ENCODE measurements around the gene NEK5. TPM values are rescaled to one million over a fixed set of nuclear protein-coding genes. Genes with fewer than 3 reads are reported as not detected.

Gene NEK5
- total RNA-seq, 1 donor from 2014 or later, result 4.3 TPM

GRCh38 chr13:52011632-52012511, 117.0 kb downstream of the NEK5 start, which contains the start of gene ALG11:
ALG11 (plus strand) TSS chr13:52012398; CDS start chr13:52012419, 21 bp downstream.
- peaks cover 7% of the 10 kb centered on the region for H3K9me3 Mint-ChIP-seq
- peak; percentile 95 to 100 for DNase-seq (ENCODE audit: low spot score in 2 of 2, unreplicated experiment in 2 of 2)
- peaks cover 41% of the 10 kb centered on the region for H3K4me1 Mint-ChIP-seq
- TF ChIP-seq, protein P1, sequence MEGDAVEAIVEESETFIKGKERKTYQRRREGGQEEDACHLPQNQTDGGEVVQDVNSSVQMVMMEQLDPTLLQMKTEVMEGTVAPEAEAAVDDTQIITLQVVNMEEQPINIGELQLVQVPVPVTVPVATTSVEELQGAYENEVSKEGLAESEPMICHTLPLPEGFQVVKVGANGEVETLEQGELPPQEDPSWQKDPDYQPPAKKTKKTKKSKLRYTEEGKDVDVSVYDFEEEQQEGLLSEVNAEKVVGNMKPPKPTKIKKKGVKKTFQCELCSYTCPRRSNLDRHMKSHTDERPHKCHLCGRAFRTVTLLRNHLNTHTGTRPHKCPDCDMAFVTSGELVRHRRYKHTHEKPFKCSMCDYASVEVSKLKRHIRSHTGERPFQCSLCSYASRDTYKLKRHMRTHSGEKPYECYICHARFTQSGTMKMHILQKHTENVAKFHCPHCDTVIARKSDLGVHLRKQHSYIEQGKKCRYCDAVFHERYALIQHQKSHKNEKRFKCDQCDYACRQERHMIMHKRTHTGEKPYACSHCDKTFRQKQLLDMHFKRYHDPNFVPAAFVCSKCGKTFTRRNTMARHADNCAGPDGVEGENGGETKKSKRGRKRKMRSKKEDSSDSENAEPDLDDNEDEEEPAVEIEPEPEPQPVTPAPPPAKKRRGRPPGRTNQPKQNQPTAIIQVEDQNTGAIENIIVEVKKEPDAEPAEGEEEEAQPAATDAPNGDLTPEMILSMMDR (IDR thresholded peaks at IDR 0.05; ENCODE audit: unreplicated experiment), result no peak
- peaks cover 26% of the 10 kb centered on the region for H3K36me3 Mint-ChIP-seq
- H3K27ac Mint-ChIP-seq, result peak within 1 kb of the TSS; percentile 98
- H3K4me3 Mint-ChIP-seq, result peak within 1 kb of the TSS; percentile 95
- no peaks in the 10 kb centered on the region for H3K27me3 Mint-ChIP-seq (ENCODE audit: low read depth)

DNA sequence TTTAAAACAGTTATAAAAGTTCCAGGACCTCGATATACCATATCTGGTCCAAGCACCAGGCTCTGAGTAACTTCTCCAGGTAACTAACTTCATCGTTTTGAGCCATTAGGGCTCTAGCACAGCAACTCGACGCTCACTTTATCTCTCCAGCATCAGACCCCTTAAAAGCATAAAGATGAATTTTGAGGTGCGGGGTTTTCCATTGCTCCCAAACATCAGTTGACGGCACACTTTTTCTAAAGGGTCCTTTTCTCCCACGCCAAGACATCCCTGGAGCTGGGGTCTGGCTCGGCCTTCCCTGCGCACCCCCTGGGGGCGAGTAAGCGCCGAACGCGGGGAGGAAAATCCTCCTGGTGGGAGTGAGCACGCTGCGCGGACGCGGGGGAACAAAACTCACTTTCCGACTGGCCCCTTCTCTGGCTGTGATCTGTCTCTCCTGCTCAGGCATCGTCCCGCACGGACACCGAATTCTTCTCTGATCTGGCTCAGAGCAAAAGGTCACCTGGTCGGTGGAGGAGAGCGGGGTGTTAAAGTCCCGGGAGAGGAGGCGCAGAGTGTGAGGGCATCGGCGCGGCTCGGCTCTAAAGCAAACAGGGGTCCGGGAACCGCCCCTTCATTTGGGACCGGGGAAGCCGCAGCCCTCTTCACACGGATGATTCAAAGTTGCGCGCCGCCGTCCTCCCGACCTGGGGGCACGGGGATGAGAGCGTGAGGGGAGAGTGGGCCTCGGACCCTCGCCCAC, 117.8 kb downstream of the NEK5 start, which contains the start of gene ATP7B:
TSS of gene ATP7B (minus strand) at position 561 of the 742 bp plus-strand sequence. CDS start at position 448, 113 bp downstream.
- TF ChIP-seq, protein P1 (IDR thresholded peaks at IDR 0.05; ENCODE audit: unreplicated experiment), result no peak
- peak in 1 of 2 experiments; percentile 59 for DNase-seq (ENCODE audit: low spot score in 2 of 2, unreplicated experiment in 2 of 2)
- Mint-ChIP-seq H3K27ac (peak within 1 kb of the TSS; percentile 98), H3K27me3 (ENCODE audit: low read depth) (no peaks in the 10 kb centered on the region), H3K36me3 (peaks cover 20% of the 10 kb centered on the region), H3K4me3 (peak within 1 kb of the TSS; percentile 95), H3K9me3 (peaks cover 5% of the 10 kb centered on the region), H3K4me1 (peaks cover 41% of the 10 kb centered on the region)

GRCh38 chr13:52009946-52010345, 118.9 kb downstream of the NEK5 start:
- no peaks in the 10 kb centered on the region for H3K27me3 Mint-ChIP-seq (ENCODE audit: low read depth)
- peaks cover 13% of the 10 kb centered on the region for H3K36me3 Mint-ChIP-seq
- H3K4me1 Mint-ChIP-seq, result peaks cover 46% of the 10 kb centered on the region
- H3K9me3 Mint-ChIP-seq, result no peaks in the 10 kb centered on the region
- peak overlapping the region; percentile 95 for H3K4me3 Mint-ChIP-seq
- TF ChIP-seq, protein P1 (IDR thresholded peaks at IDR 0.05; ENCODE audit: unreplicated experiment), result no peak
- H3K27ac Mint-ChIP-seq, result peak overlapping the region; percentile 69
- no peak for DNase-seq (ENCODE audit: low spot score in 2 of 2, unreplicated experiment in 2 of 2)

- H3K27me3 Mint-ChIP-seq (ENCODE audit: low read depth), result no peaks in the 10 kb centered on the region
- H3K4me3 Mint-ChIP-seq, result no peak overlapping the region
- H3K9me3 Mint-ChIP-seq, result no peaks in the 10 kb centered on the region
- H3K4me1 Mint-ChIP-seq, result peaks cover 54% of the 10 kb centered on the region
- H3K27ac Mint-ChIP-seq, result no peak overlapping the region
- DNase-seq (ENCODE audit: low spot score in 2 of 2, unreplicated experiment in 2 of 2), result no peak
- TF ChIP-seq, protein P1 (IDR thresholded peaks at IDR 0.05; ENCODE audit: unreplicated experiment), result no peak
- peaks cover 13% of the 10 kb centered on the region for H3K36me3 Mint-ChIP-seq
Observed at GRCh38 chr13:52006523-52007245, 122.2 kb downstream of the NEK5 start.

DNA sequence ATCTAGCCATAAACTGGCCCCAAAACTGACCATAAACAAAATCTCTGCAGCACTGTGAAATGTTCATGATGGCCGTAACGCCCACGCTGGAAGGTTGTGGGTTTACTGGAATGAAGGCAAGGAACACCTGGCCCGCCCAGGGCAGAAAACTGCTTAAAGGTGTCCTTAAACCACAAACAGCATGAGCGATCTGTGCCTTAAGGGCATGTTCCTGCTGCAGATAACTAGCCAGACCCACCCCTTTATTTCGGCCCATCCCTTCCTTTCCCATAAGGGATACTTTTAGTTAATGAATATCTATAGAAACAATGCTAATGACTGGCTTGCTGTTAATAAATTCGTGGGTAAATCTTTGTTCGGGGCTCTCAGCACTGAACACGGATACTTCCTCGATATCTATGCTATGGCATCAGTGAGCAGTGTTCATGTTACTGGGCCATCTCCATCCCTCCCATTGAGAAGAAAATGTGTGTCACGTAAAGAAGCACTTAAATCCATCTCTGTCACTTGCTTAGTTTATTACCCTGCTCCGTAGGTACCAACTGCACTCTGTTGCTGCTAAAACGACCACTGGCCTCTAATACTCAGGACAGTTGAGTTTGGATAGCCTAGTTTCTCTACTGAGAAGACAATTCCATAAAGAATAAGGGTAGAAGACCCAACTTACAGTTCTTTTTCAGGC, 122.9 kb downstream of the NEK5 start:
- Mint-ChIP-seq H3K9me3 (no peaks in the 10 kb centered on the region), H3K36me3 (peaks cover 13% of the 10 kb centered on the region), H3K27me3 (ENCODE audit: low read depth) (no peaks in the 10 kb centered on the region), H3K4me1 (peaks cover 57% of the 10 kb centered on the region), H3K27ac (no peak overlapping the region), H3K4me3 (no peak overlapping the region)
- no peak for DNase-seq (ENCODE audit: low spot score in 2 of 2, unreplicated experiment in 2 of 2)
- TF ChIP-seq, protein P1 (IDR thresholded peaks at IDR 0.05; ENCODE audit: unreplicated experiment), result no peak
